ENCODE data around the gene PGAM2. TPM values are rescaled to one million over a fixed set of nuclear protein-coding genes. Genes with fewer than 3 reads are reported as not detected.

Gene PGAM2
- total RNA-seq, 2 donors from 2014 or later: 1.2 to 1.3 TPM

- H3K27ac Mint-ChIP-seq: no peak overlapping the region
- DNase-seq: no peak
- H3K4me3 ChIP-seq (ENCODE audit: low read length): no peak overlapping the region
Measured at GRCh38 chr7:44112997-44113763, 47.8 kb upstream of the PGAM2 start.

GRCh38 chr7:44112231-44112996, 47.0 kb upstream of the PGAM2 start:
- 91 to 92% methylated on average over 25 to 41 of the region's 41 CpGs for WGBS, 2 experiments (ENCODE audit: insufficient coverage in 1 of 2, insufficient read length in 1 of 2)
- Histone ChIP-seq H3K9me3 (ENCODE audit: control insufficient read depth, low read length) (no peaks in the 10 kb centered on the region), H3K4me1 (ENCODE audit: control insufficient read depth, insufficient read depth, low read length) (no peaks in the 10 kb centered on the region), H3K4me3 (ENCODE audit: low read length) (no peak overlapping the region), H3K36me3 (ENCODE audit: control insufficient read depth, insufficient read depth, low read length) (no peaks in the 10 kb centered on the region), H3K27ac (ENCODE audit: low read depth, low read length) (no peak overlapping the region), H3K9ac (ENCODE audit: extremely low read depth, low read length, poor library complexity, severe bottlenecking) (no peak overlapping the region), H3K27me3 (ENCODE audit: control insufficient read depth, insufficient read depth, low read length, poor library complexity, severe bottlenecking) (no peaks in the 10 kb centered on the region)
- H3K36me3 Mint-ChIP-seq (ENCODE audit: low read depth): peaks cover 49% of the 10 kb centered on the region
- H3K4me1 Mint-ChIP-seq: no peaks in the 10 kb centered on the region
- H3K9me3 Mint-ChIP-seq: no peaks in the 10 kb centered on the region
- H3K27me3 Mint-ChIP-seq (ENCODE audit: insufficient read depth): no peaks in the 10 kb centered on the region
- no peak for TF ChIP-seq CTCF (conservative IDR thresholded peaks at IDR 0.05)
- no peak overlapping the region for H3K27ac Mint-ChIP-seq
- no peak for DNase-seq
- H3K4me3 Mint-ChIP-seq: no peak overlapping the region

More at GRCh38 chr7:44112997-44113763, 47.8 kb upstream of the PGAM2 start:
- Histone ChIP-seq H3K36me3 (ENCODE audit: control insufficient read depth, insufficient read depth, low read length) (peaks cover 5% of the 10 kb centered on the region), H3K4me1 (ENCODE audit: control insufficient read depth, insufficient read depth, low read length) (no peaks in the 10 kb centered on the region), H3K9ac (ENCODE audit: extremely low read depth, low read length, poor library complexity, severe bottlenecking) (no peak overlapping the region), H3K27me3 (ENCODE audit: control insufficient read depth, insufficient read depth, low read length, poor library complexity, severe bottlenecking) (no peaks in the 10 kb centered on the region), H3K9me3 (ENCODE audit: control insufficient read depth, low read length) (no peaks in the 10 kb centered on the region), H3K27ac (ENCODE audit: low read depth, low read length) (no peak overlapping the region)
- no peak for TF ChIP-seq CTCF (conservative IDR thresholded peaks at IDR 0.05)
- H3K36me3 Mint-ChIP-seq (ENCODE audit: low read depth): peaks cover 55% of the 10 kb centered on the region
- no peaks in the 10 kb centered on the region for H3K4me1 Mint-ChIP-seq
- H3K9me3 Mint-ChIP-seq: no peaks in the 10 kb centered on the region
- H3K27me3 Mint-ChIP-seq (ENCODE audit: insufficient read depth): no peaks in the 10 kb centered on the region
- H3K4me3 Mint-ChIP-seq: no peak overlapping the region
- WGBS, 2 experiments (ENCODE audit: insufficient coverage in 1 of 2, insufficient read length in 1 of 2): 95 to 98% methylated on average over 21 to 31 of the region's 34 CpGs

DNA sequence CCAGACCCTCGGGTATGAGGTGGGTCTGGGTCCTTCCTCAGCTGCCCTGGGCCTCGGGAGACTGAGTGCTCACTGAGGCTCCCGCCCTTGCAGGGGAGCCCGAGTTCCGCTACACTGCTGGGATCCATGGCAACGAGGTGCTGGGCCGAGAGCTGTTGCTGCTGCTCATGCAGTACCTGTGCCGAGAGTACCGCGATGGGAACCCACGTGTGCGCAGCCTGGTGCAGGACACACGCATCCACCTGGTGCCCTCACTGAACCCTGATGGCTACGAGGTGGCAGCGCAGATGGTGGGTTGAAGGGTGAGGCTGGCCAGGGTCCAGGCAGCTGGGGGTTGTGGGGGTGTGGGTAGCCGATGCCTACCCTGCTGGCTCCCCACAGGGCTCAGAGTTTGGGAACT, 46.4 kb upstream of the PGAM2 start:
- 94 to 95% methylated on average over 12 to 16 of the region's 16 CpGs for WGBS, 2 experiments (ENCODE audit: insufficient coverage in 1 of 2, insufficient read length in 1 of 2)
- Histone ChIP-seq H3K4me1 (ENCODE audit: control insufficient read depth, insufficient read depth, low read length) (no peaks in the 10 kb centered on the region), H3K9me3 (ENCODE audit: control insufficient read depth, low read length) (no peaks in the 10 kb centered on the region), H3K9ac (ENCODE audit: extremely low read depth, low read length, poor library complexity, severe bottlenecking) (no peak overlapping the region), H3K27me3 (ENCODE audit: control insufficient read depth, insufficient read depth, low read length, poor library complexity, severe bottlenecking) (no peaks in the 10 kb centered on the region), H3K36me3 (ENCODE audit: control insufficient read depth, insufficient read depth, low read length) (no peaks in the 10 kb centered on the region), H3K27ac (ENCODE audit: low read depth, low read length) (no peak overlapping the region), H3K4me3 (ENCODE audit: low read length) (no peak overlapping the region)
- H3K9me3 Mint-ChIP-seq: no peaks in the 10 kb centered on the region
- no peak overlapping the region for H3K4me3 Mint-ChIP-seq
- TF ChIP-seq CTCF (conservative IDR thresholded peaks at IDR 0.05): no peak
- peaks cover 44% of the 10 kb centered on the region for H3K36me3 Mint-ChIP-seq (ENCODE audit: low read depth)
- no peak overlapping the region for H3K27ac Mint-ChIP-seq
- no peaks in the 10 kb centered on the region for H3K4me1 Mint-ChIP-seq
- H3K27me3 Mint-ChIP-seq (ENCODE audit: insufficient read depth): no peaks in the 10 kb centered on the region
- DNase-seq: no peak

All from endodermal cell (in vitro differentiated cells).